ENCODE data around the gene FN3K.

Gene FN3K

GRCh38 chr17:82797061-82797460 is 61.6 kb downstream of the FN3K start:
- DNase-seq, result no peak

- no peak for DNase-seq
These were observed 63.3 kb downstream of the FN3K start for GRCh38 chr17:82798752-82799151.

- no peak for DNase-seq
These were observed 64.2 kb downstream of the FN3K start for GRCh38 chr17:82799591-82799990.

Data from GF-D8 (cell line).